ENCODE results near the gene RAB3C.

Gene RAB3C

GRCh38 chr5:58641533-58641932 lies 58.7 kb downstream of the RAB3C start:
- TF ChIP-seq EZH2 (optimal IDR thresholded peaks at IDR 0.05; ENCODE audit: low read depth, low read length) = no peak
- TF ChIP-seq EZH2phosphoT487 (IDR thresholded peaks at IDR 0.05; ENCODE audit: low read length) = no peak
- TF ChIP-seq, protein P1, sequence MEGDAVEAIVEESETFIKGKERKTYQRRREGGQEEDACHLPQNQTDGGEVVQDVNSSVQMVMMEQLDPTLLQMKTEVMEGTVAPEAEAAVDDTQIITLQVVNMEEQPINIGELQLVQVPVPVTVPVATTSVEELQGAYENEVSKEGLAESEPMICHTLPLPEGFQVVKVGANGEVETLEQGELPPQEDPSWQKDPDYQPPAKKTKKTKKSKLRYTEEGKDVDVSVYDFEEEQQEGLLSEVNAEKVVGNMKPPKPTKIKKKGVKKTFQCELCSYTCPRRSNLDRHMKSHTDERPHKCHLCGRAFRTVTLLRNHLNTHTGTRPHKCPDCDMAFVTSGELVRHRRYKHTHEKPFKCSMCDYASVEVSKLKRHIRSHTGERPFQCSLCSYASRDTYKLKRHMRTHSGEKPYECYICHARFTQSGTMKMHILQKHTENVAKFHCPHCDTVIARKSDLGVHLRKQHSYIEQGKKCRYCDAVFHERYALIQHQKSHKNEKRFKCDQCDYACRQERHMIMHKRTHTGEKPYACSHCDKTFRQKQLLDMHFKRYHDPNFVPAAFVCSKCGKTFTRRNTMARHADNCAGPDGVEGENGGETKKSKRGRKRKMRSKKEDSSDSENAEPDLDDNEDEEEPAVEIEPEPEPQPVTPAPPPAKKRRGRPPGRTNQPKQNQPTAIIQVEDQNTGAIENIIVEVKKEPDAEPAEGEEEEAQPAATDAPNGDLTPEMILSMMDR (IDR thresholded peaks at IDR 0.05; ENCODE audit: low read length) = no peak
- no peaks in the 10 kb centered on the region for H4K20me1 ChIP-seq (ENCODE audit: insufficient read depth, low read length)
- no peaks in the 10 kb centered on the region for H3K79me2 ChIP-seq (ENCODE audit: low read length)
- no peak overlapping the region for H3K4me2 ChIP-seq (ENCODE audit: low read depth, low read length)
- no peak overlapping the region for H3K4me3 ChIP-seq (ENCODE audit: low read length)
- no peaks in the 10 kb centered on the region for H3K9me3 ChIP-seq (replicated peaks; ENCODE audit: insufficient read depth, low read length)
- H3K4me1 ChIP-seq (ENCODE audit: low read length) = no peaks in the 10 kb centered on the region
- no peak overlapping the region for H2AFZ ChIP-seq (ENCODE audit: low read length)
- H3K36me3 ChIP-seq (replicated peaks; ENCODE audit: insufficient read depth, low read length) = no peaks in the 10 kb centered on the region
- H3F3A ChIP-seq (ENCODE audit: insufficient read depth, low read length) = no peaks in the 10 kb centered on the region
- H3K9ac ChIP-seq (ENCODE audit: low read length) = no peak overlapping the region
- no peak overlapping the region for H3K27ac ChIP-seq (ENCODE audit: low read length)
- H3K9me2 ChIP-seq (replicated peaks; ENCODE audit: insufficient read depth, low read length) = no peaks in the 10 kb centered on the region
- no peaks in the 10 kb centered on the region for H3K27me3 ChIP-seq (replicated peaks; ENCODE audit: insufficient read depth, low read length)
- DNase-seq = no peak

DNA sequence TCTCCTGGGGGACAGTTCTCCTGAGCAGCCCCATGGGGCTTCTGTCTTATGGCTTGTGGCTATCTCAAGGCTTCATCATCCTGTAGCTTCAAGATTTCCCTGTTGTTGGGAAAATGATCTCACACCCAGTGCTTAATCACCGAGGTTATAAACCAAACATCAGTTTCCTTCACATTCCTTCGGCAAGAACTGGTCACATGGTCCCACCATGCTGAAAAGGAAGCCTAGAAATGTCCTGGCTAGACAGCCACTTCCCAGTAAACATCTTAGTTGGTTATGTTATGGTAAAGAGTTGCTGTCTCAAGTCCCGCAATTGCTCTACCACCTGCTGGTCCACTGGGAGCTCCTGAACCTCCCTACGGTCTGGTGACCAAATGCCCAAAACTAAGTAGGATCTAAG lies 66.0 kb downstream of the RAB3C start:
- H3K9me3 ChIP-seq (replicated peaks; ENCODE audit: insufficient read depth, low read length) = no peaks in the 10 kb centered on the region
- H4K20me1 ChIP-seq (ENCODE audit: insufficient read depth, low read length) = no peaks in the 10 kb centered on the region
- no peaks in the 10 kb centered on the region for H3K4me1 ChIP-seq (ENCODE audit: low read length)
- H3K9ac ChIP-seq (ENCODE audit: low read length) = no peak overlapping the region
- H3K27me3 ChIP-seq (replicated peaks; ENCODE audit: insufficient read depth, low read length) = no peaks in the 10 kb centered on the region
- no peak for DNase-seq
- H2AFZ ChIP-seq (ENCODE audit: low read length) = no peak overlapping the region
- no peak overlapping the region for H3K27ac ChIP-seq (ENCODE audit: low read length)
- no peaks in the 10 kb centered on the region for H3K36me3 ChIP-seq (replicated peaks; ENCODE audit: insufficient read depth, low read length)
- no peaks in the 10 kb centered on the region for H3K79me2 ChIP-seq (ENCODE audit: low read length)
- no peak overlapping the region for H3K4me3 ChIP-seq (ENCODE audit: low read length)
- no peaks in the 10 kb centered on the region for H3K9me2 ChIP-seq (replicated peaks; ENCODE audit: insufficient read depth, low read length)
- no peak overlapping the region for H3K4me2 ChIP-seq (ENCODE audit: low read depth, low read length)
- TF ChIP-seq EZH2phosphoT487 (IDR thresholded peaks at IDR 0.05; ENCODE audit: low read length) (no peak), EZH2 (optimal IDR thresholded peaks at IDR 0.05; ENCODE audit: low read depth, low read length) (no peak)
- TF ChIP-seq, protein P1 (IDR thresholded peaks at IDR 0.05; ENCODE audit: low read length) = no peak
- no peaks in the 10 kb centered on the region for H3F3A ChIP-seq (ENCODE audit: insufficient read depth, low read length)

- H4K20me1 ChIP-seq (ENCODE audit: insufficient read depth, low read length) = no peaks in the 10 kb centered on the region
- no peak overlapping the region for H3K27ac ChIP-seq (ENCODE audit: low read length)
- no peak overlapping the region for H2AFZ ChIP-seq (ENCODE audit: low read length)
- no peaks in the 10 kb centered on the region for H3K79me2 ChIP-seq (ENCODE audit: low read length)
- H3K4me3 ChIP-seq (ENCODE audit: low read length) = no peak overlapping the region
- TF ChIP-seq EZH2phosphoT487 (IDR thresholded peaks at IDR 0.05; ENCODE audit: low read length) (no peak), EZH2 (optimal IDR thresholded peaks at IDR 0.05; ENCODE audit: low read depth, low read length) (no peak)
- TF ChIP-seq, protein P1 (IDR thresholded peaks at IDR 0.05; ENCODE audit: low read length) = no peak
- no peaks in the 10 kb centered on the region for H3K9me3 ChIP-seq (replicated peaks; ENCODE audit: insufficient read depth, low read length)
- no peaks in the 10 kb centered on the region for H3F3A ChIP-seq (ENCODE audit: insufficient read depth, low read length)
- no peaks in the 10 kb centered on the region for H3K4me1 ChIP-seq (ENCODE audit: low read length)
- no peaks in the 10 kb centered on the region for H3K9me2 ChIP-seq (replicated peaks; ENCODE audit: insufficient read depth, low read length)
- H3K36me3 ChIP-seq (replicated peaks; ENCODE audit: insufficient read depth, low read length) = no peaks in the 10 kb centered on the region
- H3K27me3 ChIP-seq (replicated peaks; ENCODE audit: insufficient read depth, low read length) = no peaks in the 10 kb centered on the region
- no peak for DNase-seq
- no peak overlapping the region for H3K4me2 ChIP-seq (ENCODE audit: low read depth, low read length)
- no peak overlapping the region for H3K9ac ChIP-seq (ENCODE audit: low read length)
These were observed 66.8 kb downstream of the RAB3C start for GRCh38 chr5:58649716-58650115.
